H9 (cell line): Measurements from ENCODE around the gene APOM. TPM values are rescaled to one million over a fixed set of nuclear protein-coding genes. Genes with fewer than 3 reads are reported as not detected.

Experiments
- DNase-seq: peaks from one replicate; pipeline ENCODE4 v3.0.0-alpha.2; 2017
- H2AFZ ChIP-seq: one replicate; pipeline ENCODE4 v1.6.1; 2013; ENCODE audit warnings: mild to moderate bottlenecking, low read length, control low read depth, moderate library complexity
- H2AK5ac ChIP-seq: 2 replicates; pipeline ENCODE4 v1.6.1; 2013; ENCODE audit warnings: low read length, control low read depth, mixed read lengths; ENCODE audit not compliant: insufficient read length
- H2BK120ac ChIP-seq: one replicate; pipeline ENCODE4 v1.6.1; 2013; ENCODE audit warnings: low read depth, mild to moderate bottlenecking, low read length, control low read depth, inconsistent platforms; ENCODE audit not compliant: poor library complexity, severe bottlenecking
- H2BK12ac ChIP-seq: 2 replicates; pipeline ENCODE4 v1.6.1; 2013; ENCODE audit warnings: low read length, control low read depth, mixed read lengths, low read depth; ENCODE audit not compliant: insufficient read length
- H2BK15ac ChIP-seq: 2 replicates; pipeline ENCODE4 v1.6.1; 2013; ENCODE audit warnings: low read depth, low read length, control low read depth
- H2BK20ac ChIP-seq: one replicate; pipeline ENCODE4 v1.6.1; 2013; ENCODE audit warnings: low read depth, mild to moderate bottlenecking, low read length, control low read depth, inconsistent platforms; ENCODE audit not compliant: poor library complexity, severe bottlenecking
- H2BK5ac ChIP-seq: 2 replicates; pipeline ENCODE4 v1.6.1; 2013; ENCODE audit warnings: low read length, control low read depth, mixed read lengths; ENCODE audit not compliant: insufficient read length
- H3K14ac ChIP-seq: 2 replicates; pipeline ENCODE4 v1.6.1; 2013; ENCODE audit warnings: low read length, control low read depth; ENCODE audit not compliant: insufficient read depth
- H3K18ac ChIP-seq: 2 replicates; pipeline ENCODE4 v1.6.1; 2013; ENCODE audit warnings: low read depth, mild to moderate bottlenecking, mixed read lengths, low read length, control low read depth; ENCODE audit not compliant: insufficient read length
- H3K23ac ChIP-seq: 2 replicates; pipeline ENCODE4 v1.6.1; 2013; ENCODE audit warnings: low read length, control low read depth, mixed read lengths, low read depth; ENCODE audit not compliant: insufficient read length
- H3K23me2 ChIP-seq: 2 replicates; pipeline ENCODE4 v1.6.1; 2013; ENCODE audit warnings: low read depth, mild to moderate bottlenecking, mixed read lengths, low read length, control low read depth; ENCODE audit not compliant: insufficient read length, poor library complexity, severe bottlenecking
- H3K27ac ChIP-seq: 2 replicates; pipeline ENCODE4 v1.5.1; 2013; ENCODE audit warnings: low read length, control low read depth, mixed read lengths, low read depth; ENCODE audit not compliant: insufficient read length
- H3K27me3 ChIP-seq: 2 replicates; pipeline ENCODE4 v1.6.1; 2013; ENCODE audit warnings: low read length, control low read depth, inconsistent platforms; ENCODE audit not compliant: insufficient read depth
- H3K4ac ChIP-seq: 2 replicates; pipeline ENCODE4 v1.6.1; 2013; ENCODE audit warnings: low read depth, mild to moderate bottlenecking, control low read depth, inconsistent platforms, low read length, moderate library complexity
- H3K4me1 ChIP-seq: 2 replicates; pipeline ENCODE4 v1.6.1; 2013; ENCODE audit warnings: low read length, control low read depth, inconsistent platforms; ENCODE audit not compliant: insufficient read depth
- H3K4me2 ChIP-seq: 2 replicates; pipeline ENCODE4 v1.6.1; 2013; ENCODE audit warnings: low read length, control low read depth, mixed read lengths; ENCODE audit not compliant: insufficient read length, insufficient read depth
- H3K56ac ChIP-seq: 2 replicates; pipeline ENCODE4 v1.6.1; 2013; ENCODE audit warnings: low read depth, mild to moderate bottlenecking, mixed read lengths, low read length, control low read depth; ENCODE audit not compliant: insufficient read length
- H3K79me1 ChIP-seq: 2 replicates; pipeline ENCODE4 v1.6.1; 2013; ENCODE audit warnings: low read depth, mild to moderate bottlenecking, moderate library complexity, low read length, control low read depth, inconsistent platforms; ENCODE audit not compliant: insufficient read depth, poor library complexity, severe bottlenecking
- H3K79me2 ChIP-seq: 2 replicates; pipeline ENCODE4 v1.6.1; 2013; ENCODE audit warnings: low read length, control low read depth, inconsistent platforms; ENCODE audit not compliant: insufficient read depth
- H3K9ac ChIP-seq: 2 replicates; pipeline ENCODE4 v1.6.1; 2013; ENCODE audit warnings: low read length, control low read depth, mixed read lengths; ENCODE audit not compliant: insufficient read length; ENCODE audit errors: extremely low read depth
- H3K9me3 ChIP-seq: one replicate; pipeline ENCODE4 v1.6.1; 2013; ENCODE audit warnings: low read depth, low read length, inconsistent platforms; ENCODE audit not compliant: control insufficient read depth
- H3T11ph ChIP-seq: one replicate; pipeline ENCODE4 v1.6.1; 2013; ENCODE audit warnings: mild to moderate bottlenecking, low read length, control low read depth, inconsistent platforms
- H4K20me1 ChIP-seq: one replicate; pipeline ENCODE4 v1.6.1; 2013; ENCODE audit not compliant: control insufficient read depth, insufficient read length, insufficient read depth
- H4K5ac ChIP-seq: 2 replicates; pipeline ENCODE4 v1.6.1; 2013; ENCODE audit warnings: low read depth, mild to moderate bottlenecking, mixed read lengths, low read length, control low read depth; ENCODE audit not compliant: insufficient read length
- H4K8ac ChIP-seq: replicated peaks from 2 replicates; pipeline ENCODE4 v1.6.1; 2013; ENCODE audit warnings: low read length, control low read depth, mixed read lengths, low read depth; ENCODE audit not compliant: insufficient read length
- H4K91ac ChIP-seq: 2 replicates; pipeline ENCODE4 v1.6.1; 2013; ENCODE audit warnings: low read depth, mild to moderate bottlenecking, moderate library complexity, mixed read lengths, low read length, control low read depth; ENCODE audit not compliant: insufficient read length
- H3K27ac Mint-ChIP-seq, 3 experiments: 2 replicates in 2 of 3; 3 replicates in 1 of 3; pipeline ENCODE4 v1.8.0; 2020 to 2021; ENCODE audit warnings: mixed read lengths in 3 of 3, mild to moderate bottlenecking in 1 of 3, moderate library complexity in 1 of 3
- H3K27me3 Mint-ChIP-seq: 2 replicates; pipeline ENCODE4 v1.8.0; 2021; ENCODE audit warnings: low read depth, mild to moderate bottlenecking, moderate library complexity, mixed read lengths
- H3K36me3 Mint-ChIP-seq, 3 experiments: 2 replicates in 2 of 3; 3 replicates in 1 of 3; pipeline ENCODE4 v1.8.0; 2020 to 2021; ENCODE audit warnings: low read depth in 3 of 3, mixed read lengths in 3 of 3; ENCODE audit not compliant: insufficient read depth in 1 of 3
- H3K4me1 Mint-ChIP-seq, 2 experiments: 2 replicates each; pipeline ENCODE4 v1.8.0; 2020; ENCODE audit warnings: mixed read lengths in 2 of 2
- H3K4me3 Mint-ChIP-seq, 2 experiments: 2 replicates in 1 of 2; 3 replicates in 1 of 2; pipeline ENCODE4 v1.8.0; 2020 to 2021; ENCODE audit warnings: mild to moderate bottlenecking in 2 of 2, mixed read lengths in 2 of 2, moderate library complexity in 1 of 2
- H3K9me3 Mint-ChIP-seq, 2 experiments: 2 replicates in 1 of 2; 3 replicates in 1 of 2; pipeline ENCODE4 v1.8.0; 2020; ENCODE audit warnings: mild to moderate bottlenecking in 2 of 2, mixed read lengths in 2 of 2, moderate library complexity in 1 of 2
- CTCF ChIP-seq: fragments of 200-600 bp; sonication (generic); conservative IDR thresholded peaks from 3 replicates; pipeline ENCODE4 v1.8.0; 2021; ENCODE audit warnings: antibody characterized with exemption, mild to moderate bottlenecking
- WGBS: extraction: QIAGEN DNeasy Blood & Tissue Kit; methylation state at CpG from one replicate; pipeline ENCODE4 v1.1.7; 2013; ENCODE audit warnings: missing lambda C conversion rate, low lambda C conversion rate, mixed read lengths; ENCODE audit not compliant: insufficient read length; ENCODE audit errors: extremely low coverage; 5-methylcytosine and 5-hydroxymethylcytosine counted together
- total RNA-seq: library from RNA; stranded (reverse); gene quantifications from 2 replicates; pipeline ENCODE4 v1.2.1, GENCODE V29; 2021

The APOM gene
- total RNA-seq, 1 experiment from 2014 or later = 3.6 TPM

GRCh38 chr6:31634131-31634530, 21.6 kb upstream of the APOM start:
- H3K23me2 ChIP-seq = no peaks in the 10 kb centered on the region
- H3K79me1 ChIP-seq = no peaks in the 10 kb centered on the region
- no peak overlapping the region for H3K9ac ChIP-seq
- H2BK120ac ChIP-seq = no peak overlapping the region
- no peak overlapping the region for H2BK5ac ChIP-seq
- H3K9me3 Mint-ChIP-seq = no peaks in the 10 kb centered on the region
- H3K79me2 ChIP-seq = no peaks in the 10 kb centered on the region
- H3K4me3 Mint-ChIP-seq = no peak overlapping the region
- no peak overlapping the region for H3K27ac ChIP-seq
- no peak overlapping the region for H4K8ac ChIP-seq
- H3K4me1 ChIP-seq = no peaks in the 10 kb centered on the region
- H2BK20ac ChIP-seq = no peak overlapping the region
- peaks cover 2% of the 10 kb centered on the region for H4K20me1 ChIP-seq
- no peak overlapping the region for H4K5ac ChIP-seq
- no peak overlapping the region for H2AFZ ChIP-seq
- TF ChIP-seq CTCF = no peak
- no peak overlapping the region for H3K14ac ChIP-seq
- H3T11ph ChIP-seq = no peak overlapping the region
- no peak overlapping the region for H4K91ac ChIP-seq
- peak overlapping the region in 2 of 3 experiments; percentile 72 to 90; a peak in 4 of 7 replicates for H3K27ac Mint-ChIP-seq
- H3K27me3 Mint-ChIP-seq = no peaks in the 10 kb centered on the region
- no CpG with 5 or more reads among the region's 3 CpGs for WGBS
- no peak overlapping the region for H3K18ac ChIP-seq
- H2BK12ac ChIP-seq = no peak overlapping the region
- no peak overlapping the region for H2BK15ac ChIP-seq
- no peak overlapping the region for H3K4ac ChIP-seq
- H3K9me3 ChIP-seq = no peaks in the 10 kb centered on the region
- H3K4me2 ChIP-seq = no peak overlapping the region
- no peak overlapping the region for H3K56ac ChIP-seq
- DNase-seq = no peak
- no peak overlapping the region for H3K23ac ChIP-seq
- H2AK5ac ChIP-seq = no peak overlapping the region
- H3K27me3 ChIP-seq = no peaks in the 10 kb centered on the region
- peaks cover 70 to 98% (median 93%) of the 10 kb centered on the region in 3 experiments for H3K36me3 Mint-ChIP-seq
- 0 out of 4 replicates have a peak, but pooled peaks cover 0 to 3% of the 10 kb centered on the region in 2 experiments for H3K4me1 Mint-ChIP-seq
